ENCODE results near the gene CCDC57. TPM values are rescaled to one million over a fixed set of nuclear protein-coding genes. Genes with fewer than 3 reads are reported as not detected.
"Not testable (repeated sequence)": the region's sequence is repeated elsewhere in the genome, so short reads cannot be mapped to it uniquely, and the experiment has no call there.

Gene CCDC57
- total RNA-seq, 4 donors from 2014 or later = 7.9 to 22.1 (median 9.8) TPM

GRCh38 chr17:82256242-82256885 is 43.7 kb upstream of the CCDC57 start:
- no peaks in the 10 kb centered on the region for H3K4me1 ChIP-seq
- TF ChIP-seq CTCF (IDR thresholded peaks at IDR 0.05) (no peak), POLR2A (IDR thresholded peaks at IDR 0.05) (no peak)
- H3K4me3 ChIP-seq = no peak overlapping the region
- intact Hi-C loops (cut with DNase I) = no loop called here
- no peak for DNase-seq
- H3K36me3 ChIP-seq = peaks cover 34 to 99% (median 48%) of the 10 kb centered on the region in 3 donors
- H3K9me3 ChIP-seq = no peaks in the 10 kb centered on the region
- H3K27ac ChIP-seq = no peak overlapping the region
- WGBS, 2 donors = 93 to 94% methylated on average over 13 to 14 of the region's 14 CpGs
- H3K27me3 ChIP-seq = no peaks in the 10 kb centered on the region

- no peak overlapping the region for H3K4me3 ChIP-seq
- no peak for DNase-seq
- peaks cover 42 to 99% (median 50%) of the 10 kb centered on the region in 3 donors for H3K36me3 ChIP-seq
- WGBS, 2 donors = 85 to 86% methylated on average over 7 to 15 of the region's 15 CpGs
- H3K4me1 ChIP-seq = peaks cover 0 to 6% (median 0%) of the 10 kb centered on the region in 3 donors
- TF ChIP-seq CTCF (IDR thresholded peaks at IDR 0.05) = no peak
- no peak for TF ChIP-seq POLR2A (IDR thresholded peaks at IDR 0.05)
- intact Hi-C loops (cut with DNase I) = no loop called here
- H3K27ac ChIP-seq = no peak overlapping the region
- H3K9me3 ChIP-seq = no peaks in the 10 kb centered on the region
- no peaks in the 10 kb centered on the region for H3K27me3 ChIP-seq
Measured at GRCh38 chr17:82255402-82255972, 42.8 kb upstream of the CCDC57 start.

- peaks cover 0 to 13% (median 0%) of the 10 kb centered on the region in 3 donors for H3K4me1 ChIP-seq
- H3K27me3 ChIP-seq; H3K27ac ChIP-seq; H3K9me3 ChIP-seq; H3K4me3 ChIP-seq; intact Hi-C loops (cut with DNase I); DNase-seq: not testable (repeated sequence)
- H3K36me3 ChIP-seq = peaks cover 50 to 99% (median 57%) of the 10 kb centered on the region in 3 donors
- WGBS, 2 donors = 70% methylated on average over 2 of the region's 33 CpGs; no CpG with 5 or more reads in 1 of the 2 donors
Measured at GRCh38 chr17:82254746-82255145, 42.1 kb upstream of the CCDC57 start.

- DNase-seq; intact Hi-C loops (cut with DNase I); H3K27ac ChIP-seq; H3K27me3 ChIP-seq; H3K9me3 ChIP-seq; H3K4me3 ChIP-seq: not testable (repeated sequence)
- WGBS, 2 donors = 92 to 100% methylated on average over 4 to 6 of the region's 39 CpGs
- peaks cover 56 to 99% (median 60%) of the 10 kb centered on the region in 3 donors for H3K36me3 ChIP-seq
- H3K4me1 ChIP-seq = peaks cover 0 to 17% (median 0%) of the 10 kb centered on the region in 3 donors
Measured at GRCh38 chr17:82254096-82254495, 41.5 kb upstream of the CCDC57 start.

- Histone ChIP-seq H3K4me3 (no peak overlapping the region), H3K4me1 (peaks cover 0 to 26% (median 1%) of the 10 kb centered on the region in 3 donors), H3K9me3 (no peaks in the 10 kb centered on the region), H3K36me3 (peaks cover 62 to 99% (median 69%) of the 10 kb centered on the region in 3 donors), H3K27ac (no peak overlapping the region), H3K27me3 (no peaks in the 10 kb centered on the region)
- 81 to 93% methylated on average over 8 to 10 of the region's 12 CpGs for WGBS, 2 donors
- intact Hi-C loops (cut with DNase I) = no loop called here
- TF ChIP-seq CTCF (IDR thresholded peaks at IDR 0.05) = no peak
- no peak for TF ChIP-seq POLR2A (IDR thresholded peaks at IDR 0.05)
- no peak for DNase-seq
Measured at GRCh38 chr17:82253179-82253544, 40.5 kb upstream of the CCDC57 start.

GRCh38 chr17:82252511-82253178 is 40.0 kb upstream of the CCDC57 start:
- DNase-seq = no peak
- TF ChIP-seq POLR2A (IDR thresholded peaks at IDR 0.05) = no peak
- TF ChIP-seq CTCF (IDR thresholded peaks at IDR 0.05) = no peak
- intact Hi-C loops (cut with DNase I) = no loop called here
- Histone ChIP-seq H3K27me3 (no peaks in the 10 kb centered on the region), H3K4me3 (no peak overlapping the region), H3K27ac (no peak overlapping the region), H3K9me3 (no peaks in the 10 kb centered on the region), H3K4me1 (peaks cover 5 to 31% (median 6%) of the 10 kb centered on the region in 3 donors), H3K36me3 (peaks cover 62 to 100% (median 73%) of the 10 kb centered on the region in 3 donors)
- 95 to 96% methylated on average over 9 to 21 of the region's 28 CpGs for WGBS, 2 donors

Measured in esophagus squamous epithelium (tissue), 5 donors.